ENCODE measurements around the gene MPPE1. TPM values are rescaled to one million over a fixed set of nuclear protein-coding genes. Genes with fewer than 3 reads are reported as not detected.
A peak's percentile ranks its signal among the peaks of the same experiment; 100 is the strongest.

Gene MPPE1
- total and polyA plus RNA-seq, 9 of the 15 experiments (the other 6 are each of a cell fraction or from before 2014, with no cell fraction given): 10.7 to 19.5 (median 13.3) TPM

DNA sequence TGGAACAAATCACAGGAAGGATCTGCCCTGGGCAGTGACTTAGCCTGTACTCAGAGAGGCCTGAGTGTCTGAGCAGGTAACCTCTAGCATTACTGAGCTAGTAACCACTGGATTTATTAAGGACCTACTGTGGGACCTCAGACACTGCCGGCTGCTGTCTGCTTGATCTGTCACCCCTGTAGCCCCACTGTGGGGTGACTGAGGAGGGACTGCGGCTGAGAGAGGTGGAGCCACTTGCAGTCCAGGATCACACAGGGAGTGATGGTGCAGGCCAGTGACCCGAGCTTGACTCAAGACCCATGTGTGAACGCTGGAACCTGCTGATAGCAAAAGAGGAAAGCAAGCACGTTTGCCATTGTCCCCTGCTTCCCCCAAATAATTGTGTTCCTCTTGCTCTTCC lies 41.4 kb downstream of the MPPE1 start:
- no TSS peak for BruUV-seq (replicated peaks)
- WGBS (ENCODE audit: insufficient coverage, low coverage, missing lambda C conversion rate): 2% methylated on average over 5 of the region's 5 CpGs
- Histone ChIP-seq H3K36me3 (ENCODE audit: control insufficient read depth, insufficient read depth, low read length) (no peaks in the 10 kb centered on the region), H3K9ac (ENCODE audit: insufficient read depth in 1 of 2, low read depth in 2 of 2, low read length in 2 of 2) (peak overlapping the region in 1 of 2 experiments; percentile 0; a peak in 1 of 4 replicates), H2AFZ (ENCODE audit: low read depth, low read length) (no peak overlapping the region), H3K27ac (ENCODE audit: extremely low read depth, low read depth, low read length) (no peak overlapping the region), H3K4me3 (no peak overlapping the region), H3K4me2 (ENCODE audit: insufficient read depth, low read length) (no peak overlapping the region), H3K27me3 (ENCODE audit: control insufficient read depth in 2 of 2, insufficient read depth in 2 of 2, low read length in 2 of 2) (peaks cover 2 to 4% of the 10 kb centered on the region in 2 experiments; a peak in 2 of 5 replicates), H3K9me1 (ENCODE audit: control insufficient read depth, insufficient read depth, low read length) (no peaks in the 10 kb centered on the region), H3K4me1 (replicated peaks in 1 of 2; ENCODE audit: control insufficient read depth in 2 of 2, insufficient read depth in 2 of 2, low read length in 2 of 2) (peaks cover 0 to 6% of the 10 kb centered on the region in 2 experiments; a peak in 3 of 5 replicates), H3K9me3 (replicated peaks; ENCODE audit: control insufficient read depth, insufficient read depth, low read depth, low read length) (no peaks in the 10 kb centered on the region), H4K20me1 (replicated peaks; ENCODE audit: control insufficient read depth, insufficient read depth, low read length) (no peaks in the 10 kb centered on the region), H3K79me2 (ENCODE audit: control insufficient read depth, insufficient read depth, low read length) (no peaks in the 10 kb centered on the region)
- POLR2A ChIA-PET: interaction anchor here (0.6 to 1.2 kb wide), 3 partner anchors 9 to 15 kb away, joined by 3 read pairs; no protein-coding TSS in a partner anchor
- DNase-seq (ENCODE audit: extremely low read depth in 1 of 4, low spot score in 3 of 4) (peak in 1 of 4 experiments; percentile 38), FAIRE-seq (peak; percentile 37), ATAC-seq (peak; percentile 52)
- in situ Hi-C loops (cut with MboI) (no loop called here), intact Hi-C loops (cut with micrococcal nuclease) (no loop called here)
- CTCF ChIA-PET (ENCODE audit: low intra/inter-chr PET ratio): no interaction called here
- TF ChIP-seq NR2F6 (CRISPR knock-in tag; IDR thresholded peaks at IDR 0.05) (no peak), ZKSCAN1 (IDR thresholded peaks at IDR 0.05; ENCODE audit: low read depth, low read length) (peak; percentile 82; the same call in 1 of the 2 replicates), PTRF (tag; IDR thresholded peaks at IDR 0.05) (no peak), SMARCB1 (IDR thresholded peaks at IDR 0.05; ENCODE audit: insufficient read length, low read depth) (no peak), BHLHE40 (IDR thresholded peaks at IDR 0.05; ENCODE audit: low read length) (0 out of 2 replicates have a peak, but pooled peaks have one; percentile 8), CBFA2T3 (IDR thresholded peaks at IDR 0.05) (peak; percentile 31), TGIF2 (CRISPR knock-in tag; IDR thresholded peaks at IDR 0.05) (no peak)
- TF ChIP-seq, protein P1, sequence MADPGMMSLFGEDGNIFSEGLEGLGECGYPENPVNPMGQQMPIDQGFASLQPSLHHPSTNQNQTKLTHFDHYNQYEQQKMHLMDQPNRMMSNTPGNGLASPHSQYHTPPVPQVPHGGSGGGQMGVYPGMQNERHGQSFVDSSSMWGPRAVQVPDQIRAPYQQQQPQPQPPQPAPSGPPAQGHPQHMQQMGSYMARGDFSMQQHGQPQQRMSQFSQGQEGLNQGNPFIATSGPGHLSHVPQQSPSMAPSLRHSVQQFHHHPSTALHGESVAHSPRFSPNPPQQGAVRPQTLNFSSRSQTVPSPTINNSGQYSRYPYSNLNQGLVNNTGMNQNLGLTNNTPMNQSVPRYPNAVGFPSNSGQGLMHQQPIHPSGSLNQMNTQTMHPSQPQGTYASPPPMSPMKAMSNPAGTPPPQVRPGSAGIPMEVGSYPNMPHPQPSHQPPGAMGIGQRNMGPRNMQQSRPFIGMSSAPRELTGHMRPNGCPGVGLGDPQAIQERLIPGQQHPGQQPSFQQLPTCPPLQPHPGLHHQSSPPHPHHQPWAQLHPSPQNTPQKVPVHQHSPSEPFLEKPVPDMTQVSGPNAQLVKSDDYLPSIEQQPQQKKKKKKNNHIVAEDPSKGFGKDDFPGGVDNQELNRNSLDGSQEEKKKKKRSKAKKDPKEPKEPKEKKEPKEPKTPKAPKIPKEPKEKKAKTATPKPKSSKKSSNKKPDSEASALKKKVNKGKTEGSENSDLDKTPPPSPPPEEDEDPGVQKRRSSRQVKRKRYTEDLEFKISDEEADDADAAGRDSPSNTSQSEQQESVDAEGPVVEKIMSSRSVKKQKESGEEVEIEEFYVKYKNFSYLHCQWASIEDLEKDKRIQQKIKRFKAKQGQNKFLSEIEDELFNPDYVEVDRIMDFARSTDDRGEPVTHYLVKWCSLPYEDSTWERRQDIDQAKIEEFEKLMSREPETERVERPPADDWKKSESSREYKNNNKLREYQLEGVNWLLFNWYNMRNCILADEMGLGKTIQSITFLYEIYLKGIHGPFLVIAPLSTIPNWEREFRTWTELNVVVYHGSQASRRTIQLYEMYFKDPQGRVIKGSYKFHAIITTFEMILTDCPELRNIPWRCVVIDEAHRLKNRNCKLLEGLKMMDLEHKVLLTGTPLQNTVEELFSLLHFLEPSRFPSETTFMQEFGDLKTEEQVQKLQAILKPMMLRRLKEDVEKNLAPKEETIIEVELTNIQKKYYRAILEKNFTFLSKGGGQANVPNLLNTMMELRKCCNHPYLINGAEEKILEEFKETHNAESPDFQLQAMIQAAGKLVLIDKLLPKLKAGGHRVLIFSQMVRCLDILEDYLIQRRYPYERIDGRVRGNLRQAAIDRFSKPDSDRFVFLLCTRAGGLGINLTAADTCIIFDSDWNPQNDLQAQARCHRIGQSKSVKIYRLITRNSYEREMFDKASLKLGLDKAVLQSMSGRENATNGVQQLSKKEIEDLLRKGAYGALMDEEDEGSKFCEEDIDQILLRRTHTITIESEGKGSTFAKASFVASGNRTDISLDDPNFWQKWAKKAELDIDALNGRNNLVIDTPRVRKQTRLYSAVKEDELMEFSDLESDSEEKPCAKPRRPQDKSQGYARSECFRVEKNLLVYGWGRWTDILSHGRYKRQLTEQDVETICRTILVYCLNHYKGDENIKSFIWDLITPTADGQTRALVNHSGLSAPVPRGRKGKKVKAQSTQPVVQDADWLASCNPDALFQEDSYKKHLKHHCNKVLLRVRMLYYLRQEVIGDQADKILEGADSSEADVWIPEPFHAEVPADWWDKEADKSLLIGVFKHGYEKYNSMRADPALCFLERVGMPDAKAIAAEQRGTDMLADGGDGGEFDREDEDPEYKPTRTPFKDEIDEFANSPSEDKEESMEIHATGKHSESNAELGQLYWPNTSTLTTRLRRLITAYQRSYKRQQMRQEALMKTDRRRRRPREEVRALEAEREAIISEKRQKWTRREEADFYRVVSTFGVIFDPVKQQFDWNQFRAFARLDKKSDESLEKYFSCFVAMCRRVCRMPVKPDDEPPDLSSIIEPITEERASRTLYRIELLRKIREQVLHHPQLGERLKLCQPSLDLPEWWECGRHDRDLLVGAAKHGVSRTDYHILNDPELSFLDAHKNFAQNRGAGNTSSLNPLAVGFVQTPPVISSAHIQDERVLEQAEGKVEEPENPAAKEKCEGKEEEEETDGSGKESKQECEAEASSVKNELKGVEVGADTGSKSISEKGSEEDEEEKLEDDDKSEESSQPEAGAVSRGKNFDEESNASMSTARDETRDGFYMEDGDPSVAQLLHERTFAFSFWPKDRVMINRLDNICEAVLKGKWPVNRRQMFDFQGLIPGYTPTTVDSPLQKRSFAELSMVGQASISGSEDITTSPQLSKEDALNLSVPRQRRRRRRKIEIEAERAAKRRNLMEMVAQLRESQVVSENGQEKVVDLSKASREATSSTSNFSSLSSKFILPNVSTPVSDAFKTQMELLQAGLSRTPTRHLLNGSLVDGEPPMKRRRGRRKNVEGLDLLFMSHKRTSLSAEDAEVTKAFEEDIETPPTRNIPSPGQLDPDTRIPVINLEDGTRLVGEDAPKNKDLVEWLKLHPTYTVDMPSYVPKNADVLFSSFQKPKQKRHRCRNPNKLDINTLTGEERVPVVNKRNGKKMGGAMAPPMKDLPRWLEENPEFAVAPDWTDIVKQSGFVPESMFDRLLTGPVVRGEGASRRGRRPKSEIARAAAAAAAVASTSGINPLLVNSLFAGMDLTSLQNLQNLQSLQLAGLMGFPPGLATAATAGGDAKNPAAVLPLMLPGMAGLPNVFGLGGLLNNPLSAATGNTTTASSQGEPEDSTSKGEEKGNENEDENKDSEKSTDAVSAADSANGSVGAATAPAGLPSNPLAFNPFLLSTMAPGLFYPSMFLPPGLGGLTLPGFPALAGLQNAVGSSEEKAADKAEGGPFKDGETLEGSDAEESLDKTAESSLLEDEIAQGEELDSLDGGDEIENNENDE (IDR thresholded peaks at IDR 0.05; ENCODE audit: low read depth, low read length): no peak
- TF ChIP-seq, protein P2, sequence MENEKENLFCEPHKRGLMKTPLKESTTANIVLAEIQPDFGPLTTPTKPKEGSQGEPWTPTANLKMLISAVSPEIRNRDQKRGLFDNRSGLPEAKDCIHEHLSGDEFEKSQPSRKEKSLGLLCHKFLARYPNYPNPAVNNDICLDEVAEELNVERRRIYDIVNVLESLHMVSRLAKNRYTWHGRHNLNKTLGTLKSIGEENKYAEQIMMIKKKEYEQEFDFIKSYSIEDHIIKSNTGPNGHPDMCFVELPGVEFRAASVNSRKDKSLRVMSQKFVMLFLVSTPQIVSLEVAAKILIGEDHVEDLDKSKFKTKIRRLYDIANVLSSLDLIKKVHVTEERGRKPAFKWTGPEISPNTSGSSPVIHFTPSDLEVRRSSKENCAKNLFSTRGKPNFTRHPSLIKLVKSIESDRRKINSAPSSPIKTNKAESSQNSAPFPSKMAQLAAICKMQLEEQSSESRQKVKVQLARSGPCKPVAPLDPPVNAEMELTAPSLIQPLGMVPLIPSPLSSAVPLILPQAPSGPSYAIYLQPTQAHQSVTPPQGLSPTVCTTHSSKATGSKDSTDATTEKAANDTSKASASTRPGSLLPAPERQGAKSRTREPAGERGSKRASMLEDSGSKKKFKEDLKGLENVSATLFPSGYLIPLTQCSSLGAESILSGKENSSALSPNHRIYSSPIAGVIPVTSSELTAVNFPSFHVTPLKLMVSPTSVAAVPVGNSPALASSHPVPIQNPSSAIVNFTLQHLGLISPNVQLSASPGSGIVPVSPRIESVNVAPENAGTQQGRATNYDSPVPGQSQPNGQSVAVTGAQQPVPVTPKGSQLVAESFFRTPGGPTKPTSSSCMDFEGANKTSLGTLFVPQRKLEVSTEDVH (IDR thresholded peaks at IDR 0.05; ENCODE audit: low read depth, partially characterized antibody): no peak
